HG03442 (cell line): Measurements from ENCODE around the gene NYAP1.
"Not testable (repeated sequence)": the region's sequence is repeated elsewhere in the genome, so short reads cannot be mapped to it uniquely, and the experiment has no call there.

Experiments used
- ATAC-seq: cut with Tn5 transposase; IDR thresholded peaks from one replicate; pipeline ENCODE4 v1.9.1; 2021; ENCODE audit warnings: mild to moderate bottlenecking, moderate library complexity; ENCODE audit not compliant: unreplicated experiment

The NYAP1 gene

DNA sequence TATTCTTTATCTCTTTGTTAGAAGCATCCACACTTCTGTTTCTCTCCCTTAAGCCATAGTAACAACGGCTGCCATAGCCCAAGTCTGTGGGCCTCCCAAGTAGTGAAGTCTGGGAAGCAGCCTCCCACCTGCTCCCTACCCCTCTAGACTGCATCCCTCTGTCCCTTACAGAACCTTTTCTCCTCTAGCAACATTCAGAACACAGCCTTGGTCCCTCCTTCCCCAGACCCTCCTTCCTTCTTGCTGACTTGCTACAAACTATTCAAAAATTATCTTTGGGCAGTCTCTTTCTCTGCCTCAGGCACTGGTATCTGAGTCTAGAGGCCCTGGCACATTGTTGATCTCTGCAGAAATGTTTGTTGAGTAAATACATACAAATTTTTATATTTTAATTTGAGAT is 2.3 kb upstream of the NYAP1 start:
- ATAC-seq: no peak

DNA sequence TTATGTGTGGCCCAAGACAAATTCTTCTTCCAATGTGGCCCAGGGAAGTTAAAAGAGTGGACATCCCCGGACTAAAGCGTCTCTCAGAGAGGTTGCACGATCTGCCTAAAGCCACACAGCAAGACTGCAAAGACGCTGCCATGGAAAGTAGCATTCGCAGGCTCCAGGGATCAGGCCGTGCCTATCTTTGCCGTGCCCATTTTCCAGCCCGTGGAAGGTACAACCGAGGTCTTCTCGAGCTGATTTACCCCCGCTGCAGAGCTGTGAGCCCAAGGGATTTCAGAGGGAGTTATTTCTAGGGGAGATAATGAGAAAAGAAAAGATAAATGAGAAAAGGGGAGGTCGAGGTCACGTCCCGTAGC is 1.0 kb upstream of the NYAP1 start:
- ATAC-seq: no peak

GRCh38 chr7:100483090-100483721 is 521 bp upstream of the NYAP1 start:
- ATAC-seq: peak; percentile 51

- no peak for ATAC-seq
Measured at GRCh38 chr7:100484673-100485045, 932 bp downstream of the NYAP1 start.

DNA sequence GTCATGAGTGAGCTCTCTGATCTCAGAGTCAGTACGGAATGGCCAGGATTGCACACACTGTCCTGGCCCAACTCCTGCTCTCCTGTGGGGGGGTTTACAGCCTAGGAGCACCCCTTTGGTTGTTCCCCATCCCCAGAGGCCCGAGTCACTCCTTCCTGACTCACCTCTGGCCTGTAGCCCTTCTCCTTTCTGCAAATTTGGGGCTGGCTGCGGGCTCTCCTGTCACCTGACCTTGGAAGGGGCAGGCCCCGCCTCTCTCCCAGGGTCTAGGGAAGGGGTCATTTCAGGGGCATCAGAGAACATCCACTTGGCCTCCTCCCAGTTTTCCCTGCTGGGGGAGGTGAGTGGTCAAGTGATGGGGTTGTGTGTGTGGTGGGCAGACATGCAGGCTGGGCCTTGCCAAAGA is 1.7 kb downstream of the NYAP1 start:
- ATAC-seq: no peak

GRCh38 chr7:100486111-100486636 is 2.4 kb downstream of the NYAP1 start:
- ATAC-seq: no peak

GRCh38 chr7:100486753-100487446 is 3.2 kb downstream of the NYAP1 start:
- no peak for ATAC-seq

GRCh38 chr7:100488333-100489095 is 4.8 kb downstream of the NYAP1 start:
- ATAC-seq: no peak

DNA sequence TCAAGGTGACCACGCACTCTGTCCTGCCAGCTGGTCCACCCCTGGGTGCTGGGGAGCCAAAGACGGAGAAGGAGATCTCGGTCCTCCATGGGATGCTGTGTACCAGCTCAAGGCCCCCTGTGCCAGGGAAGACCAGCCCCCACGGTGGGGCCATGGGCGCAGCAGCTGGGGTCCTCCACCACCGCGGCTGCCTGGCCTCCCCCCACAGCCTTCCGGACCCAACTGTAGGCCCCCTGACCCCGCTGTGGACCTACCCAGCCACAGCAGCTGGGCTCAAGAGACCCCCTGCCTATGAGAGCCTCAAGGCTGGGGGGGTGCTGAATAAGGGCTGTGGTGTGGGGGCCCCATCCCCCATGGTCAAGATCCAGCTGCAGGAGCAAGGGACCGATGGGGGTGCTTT is 5.4 kb downstream of the NYAP1 start:
- no peak for ATAC-seq

DNA sequence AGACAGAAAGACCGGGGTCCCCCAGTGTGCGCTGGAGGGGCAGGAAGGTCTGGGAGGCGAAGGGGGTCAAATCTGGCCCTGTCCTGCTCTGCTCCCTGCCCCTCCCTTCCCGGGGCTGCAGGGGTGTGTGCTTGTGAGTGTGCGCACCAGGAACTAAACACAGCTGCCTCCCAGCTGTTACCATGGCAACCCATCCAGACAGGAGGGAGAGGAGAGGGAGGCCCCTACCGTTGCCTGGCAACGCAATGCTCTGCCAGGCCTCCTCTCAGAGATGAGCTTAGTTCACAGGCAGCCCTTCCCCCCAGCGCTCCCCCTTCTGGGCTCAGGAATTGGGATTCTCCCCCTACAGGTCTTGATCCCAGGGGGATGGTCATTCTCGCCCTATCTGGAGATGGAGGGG is 6.1 kb downstream of the NYAP1 start:
- no peak for ATAC-seq

DNA sequence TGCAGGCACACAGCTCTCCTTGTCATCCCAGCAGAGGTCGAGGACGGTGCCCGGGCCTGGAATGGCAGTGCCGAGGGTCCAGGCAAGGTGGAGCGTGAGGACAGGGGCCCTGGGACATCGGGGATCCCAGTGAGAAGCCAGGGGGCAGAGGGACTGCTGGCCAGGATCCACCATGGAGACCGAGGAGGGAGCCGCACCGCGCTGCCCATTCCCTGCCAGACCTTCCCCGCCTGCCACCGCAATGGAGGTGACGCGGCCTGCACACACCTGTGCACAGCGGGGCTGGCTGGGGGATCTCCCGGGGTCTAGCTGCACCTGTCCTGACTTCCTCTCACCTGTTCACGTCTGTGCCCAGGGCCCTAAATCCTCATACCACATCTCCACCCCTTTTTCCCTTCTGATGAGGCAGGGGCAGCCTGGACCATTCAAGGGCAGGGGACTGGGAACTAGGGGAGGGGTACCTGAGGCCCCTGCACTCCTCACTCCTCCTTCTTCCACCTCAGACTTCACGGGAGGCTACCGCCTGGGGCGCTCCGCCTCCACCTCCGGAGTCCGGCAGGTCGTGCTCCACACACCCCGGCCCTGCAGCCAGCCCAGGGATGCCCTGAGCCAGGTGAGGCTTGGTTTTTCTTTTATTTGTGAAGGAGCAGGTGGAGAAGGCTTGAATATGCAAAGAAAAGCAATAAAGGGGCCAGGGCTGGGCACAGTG is 6.9 kb downstream of the NYAP1 start:
- no peak for ATAC-seq

GRCh38 chr7:100491192-100491578 is 7.5 kb downstream of the NYAP1 start:
- no peak for ATAC-seq

DNA sequence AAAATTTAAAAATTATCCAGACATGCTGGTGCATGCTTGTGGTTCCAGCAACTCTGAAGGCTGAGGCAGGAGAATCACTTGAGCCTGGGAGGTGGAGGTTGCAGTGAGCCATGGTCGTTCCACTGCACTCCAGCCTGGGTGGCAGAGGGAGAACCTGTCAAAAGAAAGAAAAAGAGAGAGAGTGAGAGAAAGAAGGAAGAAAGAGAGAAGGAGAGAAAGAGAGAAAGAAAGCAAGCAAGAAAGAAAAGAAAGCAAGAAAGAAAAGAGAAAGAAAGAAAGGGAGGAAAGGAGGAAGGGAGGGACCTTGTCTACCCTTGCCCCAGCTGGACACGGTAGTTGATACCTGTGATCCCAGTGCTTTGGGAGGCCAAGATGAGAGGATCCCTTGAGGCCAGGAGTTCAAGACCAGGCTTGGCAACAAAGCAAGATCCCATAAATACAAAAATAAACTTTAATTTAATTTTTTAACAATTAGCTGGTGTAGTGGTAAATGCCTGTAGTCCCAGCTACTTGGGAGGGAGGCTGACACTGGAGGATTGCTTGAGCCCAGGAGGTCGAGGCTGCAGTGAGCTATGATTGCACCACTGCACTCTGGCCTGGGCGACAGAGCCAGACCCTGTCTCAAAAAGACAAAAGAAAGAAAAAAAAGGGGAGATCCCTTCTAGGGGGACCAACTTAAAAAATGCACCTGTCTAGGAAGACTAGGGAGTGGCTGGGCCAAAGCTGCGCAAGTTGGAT is 9.2 kb downstream of the NYAP1 start:
- ATAC-seq: no peak

DNA sequence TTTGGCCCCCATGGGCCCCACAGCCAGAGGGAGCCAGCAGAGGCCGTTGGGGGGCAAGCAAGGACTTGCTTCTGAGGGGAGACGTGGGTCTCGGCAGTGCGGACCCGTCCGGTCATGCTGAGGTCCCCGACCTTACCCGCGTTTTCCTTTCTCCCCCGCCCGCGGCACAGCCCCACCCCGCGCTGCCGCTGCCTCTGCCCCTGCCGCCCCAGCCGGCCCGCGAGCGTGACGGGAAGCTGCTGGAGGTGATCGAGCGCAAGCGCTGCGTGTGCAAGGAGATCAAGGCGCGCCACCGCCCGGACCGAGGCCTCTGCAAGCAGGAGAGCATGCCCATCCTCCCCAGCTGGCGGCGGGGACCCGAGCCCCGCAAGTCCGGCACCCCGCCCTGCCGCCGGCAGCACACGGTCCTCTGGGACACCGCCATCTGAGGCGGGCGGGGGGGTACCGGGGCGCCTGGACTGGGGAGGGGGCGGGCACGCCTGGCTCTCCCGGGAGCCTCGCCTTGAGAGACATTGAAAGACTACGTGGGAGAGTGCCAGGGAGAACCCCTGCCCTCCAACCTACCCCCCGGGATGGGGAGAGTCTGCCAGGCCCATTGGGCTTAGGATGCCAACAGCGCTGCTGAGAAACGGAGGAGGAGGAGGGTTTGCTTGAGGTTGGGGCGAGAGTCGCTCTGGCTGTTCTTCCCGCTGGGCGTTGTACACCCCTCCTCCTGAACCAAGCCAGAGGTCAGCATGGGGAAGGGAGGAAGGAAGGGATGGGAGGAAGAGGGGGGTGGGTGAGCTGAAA is 9.9 kb downstream of the NYAP1 start:
- no peak for ATAC-seq

DNA sequence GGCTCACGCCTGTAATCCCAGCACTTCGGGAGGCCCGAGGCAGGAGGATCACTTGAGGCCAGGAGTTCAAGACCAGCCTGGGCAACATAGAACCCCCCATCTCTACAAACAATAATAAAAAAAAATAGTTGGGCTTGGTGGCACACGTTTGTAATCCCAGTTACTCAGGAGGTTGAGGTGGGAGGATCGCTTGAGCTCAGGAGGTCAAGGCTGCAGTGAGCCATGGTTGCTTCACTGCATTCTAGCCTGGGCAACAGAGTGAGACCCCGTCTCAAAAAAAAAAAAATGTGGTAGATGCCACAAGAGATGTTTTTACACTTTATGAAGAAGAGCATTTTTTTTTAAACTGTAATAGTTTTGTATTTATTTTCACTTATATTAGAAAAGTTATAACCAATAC is 12.8 kb downstream of the NYAP1 start:
- no peak for ATAC-seq

- ATAC-seq: not testable (repeated sequence)
Measured at GRCh38 chr7:100500743-100501142, 17.0 kb downstream of the NYAP1 start.

DNA sequence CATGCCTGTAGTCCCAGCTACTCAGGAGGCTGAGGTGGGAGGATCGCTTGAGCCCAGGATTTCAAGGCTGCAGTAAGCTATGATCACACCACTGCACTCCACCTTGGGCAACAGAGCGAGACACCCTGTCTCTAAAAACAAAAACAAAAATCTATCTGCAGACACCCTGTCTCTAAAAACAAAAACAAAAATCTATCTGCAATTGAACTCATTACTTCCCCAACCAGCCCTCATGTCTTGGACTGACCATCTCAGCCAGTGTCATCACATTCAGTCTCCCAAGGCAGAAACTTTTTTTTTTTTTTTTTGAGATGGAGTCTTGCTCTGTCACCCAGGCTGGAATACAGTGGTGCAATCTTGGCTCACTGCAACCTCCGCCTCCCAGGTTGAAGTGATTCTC is 20.3 kb downstream of the NYAP1 start:
- ATAC-seq: not testable (repeated sequence)

GRCh38 chr7:100504887-100505611 is 21.3 kb downstream of the NYAP1 start:
- ATAC-seq: no peak

- ATAC-seq: no peak
Measured at GRCh38 chr7:100506356-100506923, 22.7 kb downstream of the NYAP1 start.
